IPS-18a (cell line): ENCODE measurements around the gene MAML3.

ENCODE experiments used
- H3K27ac ChIP-seq: one replicate; pipeline ENCODE4 v1.5.1; 2013; ENCODE audit warnings: low read length
- H3K27me3 ChIP-seq: one replicate; pipeline ENCODE4 v1.6.1; 2013; ENCODE audit warnings: mild to moderate bottlenecking, low read length; ENCODE audit not compliant: control insufficient read depth, insufficient read depth
- H3K36me3 ChIP-seq: one replicate; pipeline ENCODE4 v1.6.1; 2013; ENCODE audit warnings: low read depth, low read length; ENCODE audit not compliant: control insufficient read depth
- H3K4me1 ChIP-seq: one replicate; pipeline ENCODE4 v1.6.1; 2013; ENCODE audit warnings: low read depth, low read length; ENCODE audit not compliant: control insufficient read depth
- H3K4me3 ChIP-seq: one replicate; pipeline ENCODE4 v1.5.1; 2013; ENCODE audit warnings: low read length
- H3K9ac ChIP-seq: one replicate; pipeline ENCODE4 v1.6.1; 2013; ENCODE audit warnings: mild to moderate bottlenecking, low read length, moderate library complexity
- H3K9me3 ChIP-seq: one replicate; pipeline ENCODE4 v1.6.1; 2013; ENCODE audit warnings: low read depth, low read length; ENCODE audit not compliant: control insufficient read depth

Gene MAML3

GRCh38 chr4:140031061-140031460 is 122.9 kb downstream of the MAML3 start:
- Histone ChIP-seq H3K9ac (no peak overlapping the region), H3K4me1 (no peaks in the 10 kb centered on the region), H3K36me3 (no peaks in the 10 kb centered on the region), H3K9me3 (no peaks in the 10 kb centered on the region), H3K27me3 (no peaks in the 10 kb centered on the region), H3K4me3 (no peak overlapping the region), H3K27ac (no peak overlapping the region)

GRCh38 chr4:140028676-140029517 is 125.1 kb downstream of the MAML3 start:
- Histone ChIP-seq H3K9me3 (no peaks in the 10 kb centered on the region), H3K36me3 (no peaks in the 10 kb centered on the region), H3K27ac (no peak overlapping the region), H3K4me1 (no peaks in the 10 kb centered on the region), H3K9ac (no peak overlapping the region), H3K27me3 (no peaks in the 10 kb centered on the region), H3K4me3 (no peak overlapping the region)

- Histone ChIP-seq H3K27ac (no peak overlapping the region), H3K4me1 (no peaks in the 10 kb centered on the region), H3K9me3 (no peaks in the 10 kb centered on the region), H3K27me3 (no peaks in the 10 kb centered on the region), H3K4me3 (no peak overlapping the region), H3K9ac (no peak overlapping the region), H3K36me3 (no peaks in the 10 kb centered on the region)
Observed at GRCh38 chr4:140028101-140028500, 125.9 kb downstream of the MAML3 start.

- H3K9me3 ChIP-seq, result no peaks in the 10 kb centered on the region
- H3K4me1 ChIP-seq, result no peaks in the 10 kb centered on the region
- no peaks in the 10 kb centered on the region for H3K27me3 ChIP-seq
- no peaks in the 10 kb centered on the region for H3K36me3 ChIP-seq
- no peak overlapping the region for H3K27ac ChIP-seq
- H3K9ac ChIP-seq, result no peak overlapping the region
- H3K4me3 ChIP-seq, result no peak overlapping the region
Observed at GRCh38 chr4:140027101-140027500, 126.9 kb downstream of the MAML3 start.

GRCh38 chr4:140025470-140025869 is 128.5 kb downstream of the MAML3 start:
- no peaks in the 10 kb centered on the region for H3K36me3 ChIP-seq
- H3K9ac ChIP-seq, result no peak overlapping the region
- no peak overlapping the region for H3K27ac ChIP-seq
- H3K4me3 ChIP-seq, result no peak overlapping the region
- no peaks in the 10 kb centered on the region for H3K27me3 ChIP-seq
- H3K4me1 ChIP-seq, result no peaks in the 10 kb centered on the region
- H3K9me3 ChIP-seq, result no peaks in the 10 kb centered on the region

GRCh38 chr4:140020457-140021361 is 133.3 kb downstream of the MAML3 start:
- Histone ChIP-seq H3K4me1 (peaks cover 5% of the 10 kb centered on the region), H3K9me3 (no peaks in the 10 kb centered on the region), H3K9ac (no peak overlapping the region), H3K27me3 (no peaks in the 10 kb centered on the region), H3K27ac (no peak overlapping the region), H3K36me3 (no peaks in the 10 kb centered on the region), H3K4me3 (no peak overlapping the region)

GRCh38 chr4:140019619-140020347 is 134.2 kb downstream of the MAML3 start:
- Histone ChIP-seq H3K4me1 (peaks cover 5% of the 10 kb centered on the region), H3K27ac (no peak overlapping the region), H3K9ac (no peak overlapping the region), H3K9me3 (no peaks in the 10 kb centered on the region), H3K27me3 (no peaks in the 10 kb centered on the region), H3K4me3 (no peak overlapping the region), H3K36me3 (no peaks in the 10 kb centered on the region)

GRCh38 chr4:140018931-140019618 is 134.9 kb downstream of the MAML3 start:
- no peaks in the 10 kb centered on the region for H3K9me3 ChIP-seq
- no peak overlapping the region for H3K27ac ChIP-seq
- no peak overlapping the region for H3K9ac ChIP-seq
- no peaks in the 10 kb centered on the region for H3K27me3 ChIP-seq
- H3K36me3 ChIP-seq, result no peaks in the 10 kb centered on the region
- H3K4me3 ChIP-seq, result no peak overlapping the region
- H3K4me1 ChIP-seq, result peaks cover 5% of the 10 kb centered on the region

- H3K27me3 ChIP-seq, result no peaks in the 10 kb centered on the region
- H3K27ac ChIP-seq, result no peak overlapping the region
Observed at GRCh38 chr4:140014284-140014683, 139.7 kb downstream of the MAML3 start.

GRCh38 chr4:140012688-140013486 is 141.1 kb downstream of the MAML3 start:
- Histone ChIP-seq H3K9ac (no peak overlapping the region), H3K27ac (no peak overlapping the region), H3K4me1 (no peaks in the 10 kb centered on the region), H3K36me3 (no peaks in the 10 kb centered on the region), H3K4me3 (no peak overlapping the region), H3K9me3 (no peaks in the 10 kb centered on the region), H3K27me3 (no peaks in the 10 kb centered on the region)

More at GRCh38 chr4:140014284-140014683, 139.7 kb downstream of the MAML3 start:
- no peaks in the 10 kb centered on the region for H3K36me3 ChIP-seq
- no peaks in the 10 kb centered on the region for H3K9me3 ChIP-seq
- H3K4me1 ChIP-seq, result no peaks in the 10 kb centered on the region
- no peak overlapping the region for H3K4me3 ChIP-seq
- H3K9ac ChIP-seq, result no peak overlapping the region
